ENCODE results near the gene KREMEN2. TPM values are rescaled to one million over a fixed set of nuclear protein-coding genes. Genes with fewer than 3 reads are reported as not detected.
A peak's percentile ranks its signal among the peaks of the same experiment; 100 is the strongest.

KREMEN2 gene
- polyA plus RNA-seq, 2 of the 4 experiments (the other 2 are of a cell fraction): 0.35 to 1.5 TPM

DNA sequence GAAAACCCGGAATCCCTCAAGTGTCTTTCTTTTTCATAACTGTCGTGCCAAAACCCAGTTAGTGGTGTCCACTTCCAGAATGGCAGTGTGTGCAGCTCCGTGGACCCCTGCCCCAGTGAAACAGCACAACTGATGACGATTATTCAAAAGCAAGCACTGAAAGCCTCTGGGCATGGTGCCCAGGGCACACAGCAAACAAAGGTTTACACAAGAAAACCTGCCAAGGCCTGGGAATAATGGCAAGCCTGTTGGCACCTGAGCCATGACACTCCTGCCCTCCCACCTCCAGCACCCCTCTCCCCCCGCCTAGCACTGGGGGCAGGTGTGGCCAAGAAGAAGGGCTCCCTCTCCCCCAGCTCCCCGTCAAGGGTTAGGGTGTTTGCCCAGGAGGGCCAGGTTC is 13.4 kb downstream of the KREMEN2 start:
- no peak for TF ChIP-seq ELK1 (IDR thresholded peaks at IDR 0.05; ENCODE audit: low read depth, low read length)
- no peak for TF ChIP-seq POLR2A (IDR thresholded peaks at IDR 0.05; ENCODE audit: low read length)
- TF ChIP-seq, protein P1, sequence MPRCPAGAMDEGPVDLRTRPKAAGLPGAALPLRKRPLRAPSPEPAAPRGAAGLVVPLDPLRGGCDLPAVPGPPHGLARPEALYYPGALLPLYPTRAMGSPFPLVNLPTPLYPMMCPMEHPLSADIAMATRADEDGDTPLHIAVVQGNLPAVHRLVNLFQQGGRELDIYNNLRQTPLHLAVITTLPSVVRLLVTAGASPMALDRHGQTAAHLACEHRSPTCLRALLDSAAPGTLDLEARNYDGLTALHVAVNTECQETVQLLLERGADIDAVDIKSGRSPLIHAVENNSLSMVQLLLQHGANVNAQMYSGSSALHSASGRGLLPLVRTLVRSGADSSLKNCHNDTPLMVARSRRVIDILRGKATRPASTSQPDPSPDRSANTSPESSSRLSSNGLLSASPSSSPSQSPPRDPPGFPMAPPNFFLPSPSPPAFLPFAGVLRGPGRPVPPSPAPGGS (IDR thresholded peaks at IDR 0.05): no peak
- no peak for TF ChIP-seq RNF2 (IDR thresholded peaks at IDR 0.05; ENCODE audit: borderline replicate concordance, low read depth)
- no peak for TF ChIP-seq CBX8 (IDR thresholded peaks at IDR 0.05)
- no peak for TF ChIP-seq HDAC2 (IDR thresholded peaks at IDR 0.05)
- TF ChIP-seq ZC3H11A (IDR thresholded peaks at IDR 0.05): no peak
- no peak for TF ChIP-seq KDM1A (IDR thresholded peaks at IDR 0.05; ENCODE audit: low read depth)
- TF ChIP-seq ESRRA (IDR thresholded peaks at IDR 0.05; ENCODE audit: borderline replicate concordance, low read length): no peak
- no peak for TF ChIP-seq BHLHE40 (IDR thresholded peaks at IDR 0.05; ENCODE audit: low read depth, low read length)
- TF ChIP-seq MYC (IDR thresholded peaks at IDR 0.05; ENCODE audit: borderline replicate concordance, low read length): no peak
- TF ChIP-seq HOXB5 (CRISPR knock-in tag; IDR thresholded peaks at IDR 0.05): no peak
- TF ChIP-seq E2F6 (IDR thresholded peaks at IDR 0.05; ENCODE audit: borderline replicate concordance, low read depth): no peak
- no peak for TF ChIP-seq HOXA7 (CRISPR knock-in tag; IDR thresholded peaks at IDR 0.05)
- TF ChIP-seq, protein P2, sequence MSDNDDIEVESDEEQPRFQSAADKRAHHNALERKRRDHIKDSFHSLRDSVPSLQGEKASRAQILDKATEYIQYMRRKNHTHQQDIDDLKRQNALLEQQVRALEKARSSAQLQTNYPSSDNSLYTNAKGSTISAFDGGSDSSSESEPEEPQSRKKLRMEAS (IDR thresholded peaks at IDR 0.05): no peak
- no peak overlapping the region for H3K27ac ChIP-seq
- peaks cover 15% of the 10 kb centered on the region; the same call in 1 of the 3 replicates for H3K4me1 ChIP-seq
- WGBS (ENCODE audit: missing lambda C conversion rate): 71% methylated on average over 6 of the region's 6 CpGs
- POLR2A ChIA-PET: interaction anchor here (1.3 kb wide), 1 partner anchor 72 kb away, joined by 3 read pairs; no protein-coding TSS in a partner anchor
- ATAC-seq (no peak), DNase-seq (ENCODE audit: low read depth in 1 of 2, low spot score in 1 of 2) (no peak), FAIRE-seq (no peak)
- CTCF ChIA-PET: interaction anchor here (0.6 to 3.3 kb wide), 12 partner anchors 7 to 109 kb away, joined by 3 to 13 read pairs (median 6); no protein-coding TSS in a partner anchor
- H3K9me3 ChIP-seq: no peaks in the 10 kb centered on the region
- H3K4me3 ChIP-seq: no peak overlapping the region
- H3K4me2 ChIP-seq: no peak overlapping the region

GRCh38 chr16:2979669-2980226 is 15.7 kb downstream of the KREMEN2 start:
- no peak for TF ChIP-seq FOSB (CRISPR knock-in tag; IDR thresholded peaks at IDR 0.05)
- TF ChIP-seq PBX3 (IDR thresholded peaks at IDR 0.05): 0 out of 2 replicates have a peak, but pooled peaks have one; percentile 16
- no peak for TF ChIP-seq RAD21 (conservative IDR thresholded peaks at IDR 0.05 in 1 of 2, IDR thresholded peaks at IDR 0.05 in 1 of 2)
- TF ChIP-seq RFX5 (IDR thresholded peaks at IDR 0.05): no peak
- TF ChIP-seq HOXA7 (CRISPR knock-in tag; IDR thresholded peaks at IDR 0.05): no peak
- TF ChIP-seq, protein P3, sequence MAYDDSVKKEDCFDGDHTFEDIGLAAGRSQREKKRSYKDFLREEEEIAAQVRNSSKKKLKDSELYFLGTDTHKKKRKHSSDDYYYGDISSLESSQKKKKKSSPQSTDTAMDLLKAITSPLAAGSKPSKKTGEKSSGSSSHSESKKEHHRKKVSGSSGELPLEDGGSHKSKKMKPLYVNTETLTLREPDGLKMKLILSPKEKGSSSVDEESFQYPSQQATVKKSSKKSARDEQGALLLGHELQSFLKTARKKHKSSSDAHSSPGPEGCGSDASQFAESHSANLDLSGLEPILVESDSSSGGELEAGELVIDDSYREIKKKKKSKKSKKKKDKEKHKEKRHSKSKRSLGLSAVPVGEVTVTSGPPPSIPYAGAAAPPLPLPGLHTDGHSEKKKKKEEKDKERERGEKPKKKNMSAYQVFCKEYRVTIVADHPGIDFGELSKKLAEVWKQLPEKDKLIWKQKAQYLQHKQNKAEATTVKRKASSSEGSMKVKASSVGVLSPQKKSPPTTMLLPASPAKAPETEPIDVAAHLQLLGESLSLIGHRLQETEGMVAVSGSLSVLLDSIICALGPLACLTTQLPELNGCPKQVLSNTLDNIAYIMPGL (CRISPR knock-in tag; IDR thresholded peaks at IDR 0.05; ENCODE audit: borderline replicate concordance): no peak
- no peak for TF ChIP-seq MAZ (IDR thresholded peaks at IDR 0.05; ENCODE audit: borderline replicate concordance, low read depth, low read length)
- ChIA-PET POLR2A (interaction anchor here (0.8 to 2.2 kb wide), 4 partner anchors 7 to 41 kb away, joined by 3 to 13 read pairs (median 6); partner anchors contain the start of genes KREMEN2, PAQR4 and TNFRSF12A), CTCF (interaction anchor here (1.4 to 3.9 kb wide), 4 partner anchors 8 to 21 kb away, joined by 4 to 27 read pairs (median 13); partner anchors contain the start of gene PAQR4)
- Histone ChIP-seq H3K4me2 (peak overlapping the region; percentile 85), H3K9me3 (no peaks in the 10 kb centered on the region), H3K4me3 (peak overlapping the region; percentile 71), H3K27ac (peak overlapping the region; percentile 91 to 95), H3K4me1 (peaks cover 18% of the 10 kb centered on the region; the same call in 2 of the 3 replicates)
- 4% methylated on average over 24 of the region's 43 CpGs for WGBS (ENCODE audit: missing lambda C conversion rate)
- FAIRE-seq: no peak
- ATAC-seq: peak; percentile 14 to 37; a peak in 3 of 6 replicates
- no peak for DNase-seq (ENCODE audit: low read depth in 1 of 2, low spot score in 1 of 2)
